T-helper 17 cell (primary cell): Measurements from ENCODE around the gene PRKD3. TPM values are rescaled to one million over a fixed set of nuclear protein-coding genes. Genes with fewer than 3 reads are reported as not detected.
A peak's percentile ranks its signal among the peaks of the same experiment; 100 is the strongest.

Experiments
- ATAC-seq: fragments of 150-1000 bp; cut with Tn5 transposase; 2 replicates; pipeline ENCODE4 v1.10.0; 2021; ENCODE audit warnings: mild to moderate bottlenecking, moderate library complexity
- DNase-seq, 3 donors: peaks; one replicate each; pipeline versions ENCODE4 v3.0.0 to v3.0.0-alpha.2; 2020 to 2021
- H3K9me3 ChIP-seq: one replicate; pipeline ENCODE4 v1.7.0; 2013; ENCODE audit warnings: low read length, mild to moderate bottlenecking; ENCODE audit not compliant: control insufficient read depth, poor library complexity, severe bottlenecking
- H3K27ac Mint-ChIP-seq: one replicate; pipeline ENCODE4 v1.8.0; 2022; ENCODE audit warnings: mild to moderate bottlenecking, moderate library complexity, mixed read lengths
- H3K27me3 Mint-ChIP-seq: one replicate; pipeline ENCODE4 v1.8.0; 2022; ENCODE audit warnings: mixed read lengths
- H3K36me3 Mint-ChIP-seq: one replicate; pipeline ENCODE4 v1.8.0; 2022; ENCODE audit warnings: low read depth, mixed read lengths
- H3K4me1 Mint-ChIP-seq: one replicate; pipeline ENCODE4 v1.8.0; 2022; ENCODE audit warnings: mild to moderate bottlenecking, mixed read lengths
- H3K4me3 Mint-ChIP-seq: one replicate; pipeline ENCODE4 v1.8.0; 2022; ENCODE audit warnings: mild to moderate bottlenecking, moderate library complexity, mixed read lengths
- total RNA-seq, 4 donors: library from RNA in 2 of 4; stranded (reverse) in 2 of 4; gene quantifications; one replicate each; pipeline ENCODE4 v1.2.3 and lab custom pipeline; 2022 to 2026

PRKD3 gene
- total RNA-seq, result 10 to 100 TPM; 25.4 to 27.0 TPM
- total RNA-seq (lab: John Stamatoyannopoulos, UW), result 40.6 to 114 reads per million in 2 donors

GRCh38 chr2:37324786-37325624 is at the start of gene PRKD3:
TSS of gene PRKD3 (minus strand) at chr2:37324833. CDS start at chr2:37316524, 8,309 bp downstream.
- H3K27ac Mint-ChIP-seq, result peak within 1 kb of the TSS; percentile 91
- peak; percentile 33 to 61 (median 61) for DNase-seq
- peaks cover 14% of the 10 kb centered on the region for H3K27me3 Mint-ChIP-seq
- peaks cover 19% of the 10 kb centered on the region for H3K4me1 Mint-ChIP-seq
- peaks cover 2% of the 10 kb centered on the region for H3K36me3 Mint-ChIP-seq
- H3K4me3 Mint-ChIP-seq, result peak within 1 kb of the TSS; percentile 95
- H3K9me3 ChIP-seq, result no peaks in the 10 kb centered on the region
- ATAC-seq, result peak; percentile 82

DNA sequence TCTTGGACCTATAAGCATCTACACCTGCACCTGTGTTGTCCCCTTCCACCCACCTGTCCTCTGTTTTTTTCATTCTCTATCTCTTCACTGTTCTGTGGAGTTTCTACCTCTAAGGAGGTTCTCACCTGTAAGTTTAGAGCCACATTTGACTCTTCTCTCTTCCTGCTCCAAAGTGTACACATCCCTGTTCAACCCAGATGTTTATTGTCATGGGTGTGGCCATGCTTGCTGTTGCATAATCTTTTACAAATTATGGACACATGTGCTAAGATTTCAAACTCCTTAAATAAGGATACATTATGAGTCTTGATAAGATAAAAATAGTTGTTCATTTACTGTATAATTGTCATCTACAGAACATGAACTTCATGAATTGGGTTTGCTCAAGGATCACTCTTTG is 47.4 kb upstream of the PRKD3 start:
- DNase-seq, result no peak
- H3K9me3 ChIP-seq, result no peaks in the 10 kb centered on the region
- ATAC-seq, result no peak
- Mint-ChIP-seq H3K4me1 (peaks cover 22% of the 10 kb centered on the region), H3K27ac (no peak overlapping the region), H3K36me3 (no peaks in the 10 kb centered on the region), H3K27me3 (peaks cover 54% of the 10 kb centered on the region), H3K4me3 (no peak overlapping the region)

DNA sequence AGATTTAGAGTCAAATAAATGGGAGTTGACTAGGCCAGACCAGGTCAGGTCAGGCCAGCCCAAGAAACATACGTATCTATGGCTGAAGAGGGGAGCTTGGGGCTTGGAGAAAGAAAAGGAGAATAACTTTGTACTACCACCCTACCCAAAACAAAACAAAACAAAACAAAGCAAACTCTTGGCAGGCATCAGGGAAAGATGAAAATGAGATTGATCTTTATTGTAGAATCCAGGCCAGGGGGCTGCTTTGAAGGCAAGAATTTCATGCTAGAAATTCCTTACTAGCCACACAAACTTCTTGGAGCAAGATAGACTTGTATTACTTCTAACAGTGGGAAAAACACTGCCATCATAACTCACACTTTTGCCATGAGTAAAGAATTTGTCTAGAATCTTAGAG is 46.0 kb upstream of the PRKD3 start:
- peaks cover 20% of the 10 kb centered on the region for H3K4me1 Mint-ChIP-seq

DNA sequence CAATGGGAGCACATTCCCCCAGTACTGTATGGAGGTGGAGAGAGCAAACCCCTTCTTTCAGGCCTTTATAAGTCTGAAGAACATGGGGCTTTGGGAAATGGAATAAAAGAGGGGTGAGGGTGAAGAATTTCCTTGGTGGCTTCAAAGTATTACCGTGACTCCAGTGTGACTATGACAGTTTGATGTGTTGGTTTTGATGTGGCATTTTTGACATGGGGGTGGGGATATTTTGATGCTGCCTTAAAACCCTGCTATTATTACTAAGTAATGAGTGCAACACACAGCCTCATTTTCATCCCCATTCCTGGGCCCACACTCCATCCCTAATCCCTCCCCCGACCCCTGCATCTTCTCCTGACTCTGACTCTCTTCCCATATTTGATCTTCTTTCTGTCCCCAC is 43.4 kb upstream of the PRKD3 start:
- Mint-ChIP-seq H3K4me3 (peak overlapping the region; percentile 78), H3K4me1 (peaks cover 22% of the 10 kb centered on the region), H3K36me3 (no peaks in the 10 kb centered on the region), H3K27ac (no peak overlapping the region), H3K27me3 (peaks cover 32% of the 10 kb centered on the region)
- H3K9me3 ChIP-seq, result peaks cover 2% of the 10 kb centered on the region
- peak; percentile 74 for ATAC-seq
- no peak for DNase-seq

More for the DNA sequence above, 46.0 kb upstream of the PRKD3 start:
- peaks cover 2% of the 10 kb centered on the region for H3K9me3 ChIP-seq
- no peak for DNase-seq
- peaks cover 47% of the 10 kb centered on the region for H3K27me3 Mint-ChIP-seq
- no peak overlapping the region for H3K27ac Mint-ChIP-seq
- H3K4me3 Mint-ChIP-seq, result no peak overlapping the region
- no peak for ATAC-seq
- H3K36me3 Mint-ChIP-seq, result no peaks in the 10 kb centered on the region

DNA sequence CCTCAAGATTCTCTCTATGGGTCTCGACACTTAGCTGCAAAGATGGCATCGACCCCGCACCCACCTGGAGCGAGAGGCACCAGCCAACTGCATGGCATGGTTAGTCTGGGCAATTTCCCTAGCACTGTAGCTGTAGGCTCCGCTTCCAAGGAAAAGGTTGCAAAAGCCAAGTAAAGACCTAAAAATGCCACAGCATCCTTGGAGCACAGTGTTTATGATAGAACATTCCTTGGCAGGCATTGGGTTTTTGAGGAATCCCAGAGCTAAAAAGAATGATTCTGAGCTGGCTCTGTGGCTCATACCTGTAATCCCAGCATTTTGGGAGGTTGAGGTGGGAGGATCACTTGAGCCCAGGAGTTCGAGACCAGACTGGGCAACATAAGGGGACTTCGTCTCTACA is 42.7 kb upstream of the PRKD3 start:
- Mint-ChIP-seq H3K27me3 (peaks cover 33% of the 10 kb centered on the region), H3K4me1 (peaks cover 22% of the 10 kb centered on the region), H3K36me3 (peaks cover 4% of the 10 kb centered on the region), H3K4me3 (peak overlapping the region; percentile 13), H3K27ac (no peak overlapping the region)
- DNase-seq, result no peak
- peaks cover 2% of the 10 kb centered on the region for H3K9me3 ChIP-seq
- no peak for ATAC-seq

DNA sequence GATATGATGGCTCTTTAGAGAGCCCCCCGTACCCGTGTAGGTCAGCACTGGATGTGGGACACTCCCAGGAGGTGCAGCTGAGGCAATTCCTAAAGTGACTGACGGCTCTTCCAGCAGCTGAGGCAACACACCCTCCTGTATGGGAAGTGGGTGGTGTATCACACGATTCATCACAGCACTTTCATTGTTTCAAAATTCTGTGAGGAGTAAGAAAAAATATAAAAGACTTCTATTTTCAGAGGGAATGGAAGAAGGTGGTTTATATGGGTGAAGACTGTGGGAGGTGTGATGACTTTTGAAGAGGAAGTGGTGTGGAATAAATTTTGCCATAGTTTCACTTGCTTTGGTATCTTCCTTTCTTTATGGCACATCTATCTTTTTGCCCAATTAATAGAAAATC is 42.1 kb upstream of the PRKD3 start:
- Mint-ChIP-seq H3K36me3 (peaks cover 4% of the 10 kb centered on the region), H3K4me1 (peaks cover 22% of the 10 kb centered on the region), H3K27me3 (peaks cover 31% of the 10 kb centered on the region), H3K4me3 (peak overlapping the region; percentile 13), H3K27ac (no peak overlapping the region)
- peaks cover 2% of the 10 kb centered on the region for H3K9me3 ChIP-seq
- ATAC-seq, result no peak
- DNase-seq, result no peak

DNA sequence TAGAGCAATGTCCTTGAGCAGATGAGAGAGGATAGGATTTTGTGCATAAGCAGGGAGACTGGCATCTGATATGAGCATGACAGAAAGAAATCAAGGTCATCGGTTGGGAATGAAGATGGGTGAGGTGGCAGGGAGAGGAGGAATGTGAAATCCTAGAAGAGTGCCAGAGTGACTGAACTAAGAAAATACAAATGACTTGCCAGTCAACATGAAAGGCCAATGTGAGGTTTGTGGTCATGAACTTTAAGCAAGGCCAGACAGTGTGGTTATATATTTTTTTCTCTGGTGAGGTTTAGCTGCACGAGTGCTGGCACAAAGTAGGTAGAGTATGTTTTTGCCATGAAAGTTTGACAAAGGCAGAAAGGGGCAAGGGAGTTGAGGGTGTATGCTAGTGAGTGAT is 41.0 kb upstream of the PRKD3 start:
- H3K9me3 ChIP-seq, result peaks cover 2% of the 10 kb centered on the region
- ATAC-seq (peak; percentile 60), DNase-seq (no peak)
- H3K4me1 Mint-ChIP-seq, result peaks cover 22% of the 10 kb centered on the region
- no peak overlapping the region for H3K27ac Mint-ChIP-seq
- no peak overlapping the region for H3K4me3 Mint-ChIP-seq
- peaks cover 29% of the 10 kb centered on the region for H3K27me3 Mint-ChIP-seq
- H3K36me3 Mint-ChIP-seq, result peaks cover 4% of the 10 kb centered on the region

GRCh38 chr2:37364351-37364750 is 39.7 kb upstream of the PRKD3 start:
- peaks cover 34% of the 10 kb centered on the region for H3K27me3 Mint-ChIP-seq
- H3K27ac Mint-ChIP-seq, result no peak overlapping the region
- ATAC-seq, result no peak
- H3K4me1 Mint-ChIP-seq, result peaks cover 22% of the 10 kb centered on the region
- H3K9me3 ChIP-seq, result peaks cover 2% of the 10 kb centered on the region
- no peak overlapping the region for H3K4me3 Mint-ChIP-seq
- no peak for DNase-seq
- H3K36me3 Mint-ChIP-seq, result peaks cover 4% of the 10 kb centered on the region

GRCh38 chr2:37361994-37362698 is 37.5 kb upstream of the PRKD3 start:
- peaks cover 10% of the 10 kb centered on the region for H3K4me1 Mint-ChIP-seq
- DNase-seq, result no peak
- H3K27ac Mint-ChIP-seq, result no peak overlapping the region
- no peak overlapping the region for H3K4me3 Mint-ChIP-seq
- H3K36me3 Mint-ChIP-seq, result peaks cover 4% of the 10 kb centered on the region
- peaks cover 2% of the 10 kb centered on the region for H3K9me3 ChIP-seq
- no peak for ATAC-seq
- H3K27me3 Mint-ChIP-seq, result peaks cover 35% of the 10 kb centered on the region

DNA sequence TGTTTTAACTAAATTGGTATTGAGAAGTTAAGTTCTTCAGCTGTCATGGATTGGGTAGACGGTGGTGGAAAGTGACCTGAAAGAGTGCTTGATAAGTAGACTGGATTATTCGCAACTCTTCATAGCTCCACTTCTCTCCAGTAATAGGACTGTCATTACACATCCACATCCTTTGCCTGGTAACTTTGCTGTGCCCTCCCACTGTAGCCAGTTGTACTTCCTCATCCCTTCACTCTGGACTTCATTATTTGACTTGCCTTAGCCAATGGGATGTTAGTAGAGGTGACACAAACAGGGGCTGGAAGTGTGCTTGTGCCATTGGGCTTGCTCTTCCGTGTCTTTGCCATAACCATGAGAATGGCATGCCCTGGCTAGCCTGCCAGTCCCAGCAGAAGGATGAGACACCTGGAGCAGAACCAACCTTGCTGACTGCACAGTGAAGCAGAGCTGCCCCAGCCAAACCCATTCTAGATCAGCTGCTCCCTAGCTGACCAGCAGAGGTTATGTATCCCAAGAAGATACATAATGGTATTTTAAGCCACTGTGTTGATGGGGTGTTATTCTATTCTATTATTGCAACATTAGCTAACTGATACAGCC is 36.7 kb upstream of the PRKD3 start:
- no peak overlapping the region for H3K27ac Mint-ChIP-seq
- peaks cover 4% of the 10 kb centered on the region for H3K36me3 Mint-ChIP-seq
- no peak overlapping the region for H3K4me3 Mint-ChIP-seq
- H3K27me3 Mint-ChIP-seq, result peaks cover 34% of the 10 kb centered on the region
- ATAC-seq (no peak), DNase-seq (no peak)
- H3K4me1 Mint-ChIP-seq, result peaks cover 2% of the 10 kb centered on the region
- no peaks in the 10 kb centered on the region for H3K9me3 ChIP-seq

GRCh38 chr2:37358466-37358865 is 33.8 kb upstream of the PRKD3 start:
- ATAC-seq (no peak), DNase-seq (no peak)
- Mint-ChIP-seq H3K4me1 (no peaks in the 10 kb centered on the region), H3K36me3 (peaks cover 4% of the 10 kb centered on the region), H3K27ac (no peak overlapping the region), H3K4me3 (no peak overlapping the region), H3K27me3 (peaks cover 50% of the 10 kb centered on the region)
- H3K9me3 ChIP-seq, result no peaks in the 10 kb centered on the region

- peaks cover 50% of the 10 kb centered on the region for H3K27me3 Mint-ChIP-seq
- ATAC-seq (no peak), DNase-seq (no peak)
- no peak overlapping the region for H3K27ac Mint-ChIP-seq
- H3K4me1 Mint-ChIP-seq, result no peaks in the 10 kb centered on the region
- peaks cover 2% of the 10 kb centered on the region for H3K36me3 Mint-ChIP-seq
- H3K9me3 ChIP-seq, result no peaks in the 10 kb centered on the region
- H3K4me3 Mint-ChIP-seq, result no peak overlapping the region
These were observed 32.9 kb upstream of the PRKD3 start for GRCh38 chr2:37357530-37357929.

- Mint-ChIP-seq H3K27me3 (peaks cover 48% of the 10 kb centered on the region), H3K36me3 (no peaks in the 10 kb centered on the region), H3K4me3 (no peak overlapping the region), H3K4me1 (no peaks in the 10 kb centered on the region), H3K27ac (no peak overlapping the region)
- H3K9me3 ChIP-seq, result no peaks in the 10 kb centered on the region
- no peak for ATAC-seq
- DNase-seq, result no peak
These were observed 32.4 kb upstream of the PRKD3 start for GRCh38 chr2:37357069-37357468.
